Fibroblast of upper back skin (primary cell): ENCODE data around the gene APLF.
"Not testable (repeated sequence)": the region's sequence is repeated elsewhere in the genome, so short reads cannot be mapped to it uniquely, and the experiment has no call there.

Source experiments
- DNase-seq: peaks from one replicate; pipeline ENCODE4 v3.0.0-alpha.2; 2013

Gene APLF

GRCh38 chr2:68482296-68482820 lies 15.0 kb downstream of the APLF start:
- no peak for DNase-seq

- DNase-seq = no peak
Measured at GRCh38 chr2:68483011-68483410, 15.6 kb downstream of the APLF start.

GRCh38 chr2:68487773-68488355 lies 20.5 kb downstream of the APLF start:
- DNase-seq = peak; percentile 34

GRCh38 chr2:68488605-68489004 lies 21.2 kb downstream of the APLF start:
- DNase-seq = not testable (repeated sequence)

- no peak for DNase-seq
Measured at GRCh38 chr2:68489282-68489681, 21.9 kb downstream of the APLF start.

GRCh38 chr2:68491582-68491981 lies 24.2 kb downstream of the APLF start:
- DNase-seq = no peak

GRCh38 chr2:68499133-68499532 lies 31.7 kb downstream of the APLF start:
- no peak for DNase-seq

- DNase-seq = no peak
Measured at GRCh38 chr2:68500649-68501048, 33.3 kb downstream of the APLF start.

GRCh38 chr2:68501768-68502167 lies 34.4 kb downstream of the APLF start:
- DNase-seq = no peak

- no peak for DNase-seq
Measured at GRCh38 chr2:68505603-68506159, 38.3 kb downstream of the APLF start.

- no peak for DNase-seq
Measured at GRCh38 chr2:68506170-68506569, 38.8 kb downstream of the APLF start.

GRCh38 chr2:68512326-68512725 lies 44.9 kb downstream of the APLF start:
- DNase-seq = no peak

GRCh38 chr2:68512966-68513365 lies 45.6 kb downstream of the APLF start:
- no peak for DNase-seq

- DNase-seq = no peak
Measured at GRCh38 chr2:68514316-68514929, 47.0 kb downstream of the APLF start.

GRCh38 chr2:68516051-68516955 lies 48.9 kb downstream of the APLF start:
- DNase-seq = no peak

- DNase-seq = no peak
Measured at GRCh38 chr2:68519236-68519635, 51.9 kb downstream of the APLF start.

- DNase-seq = no peak
Measured at GRCh38 chr2:68521037-68521436, 53.7 kb downstream of the APLF start.

- DNase-seq = not testable (repeated sequence)
Measured at GRCh38 chr2:68526943-68527342, 59.6 kb downstream of the APLF start.

GRCh38 chr2:68527343-68528081 lies 60.1 kb downstream of the APLF start:
- not testable (repeated sequence) for DNase-seq

- DNase-seq = not testable (repeated sequence)
Measured at GRCh38 chr2:68529156-68529555, 61.8 kb downstream of the APLF start.

GRCh38 chr2:68529651-68530050 lies 62.3 kb downstream of the APLF start:
- DNase-seq = not testable (repeated sequence)

GRCh38 chr2:68536000-68536399 lies 68.6 kb downstream of the APLF start:
- no peak for DNase-seq

- DNase-seq = no peak
Measured at GRCh38 chr2:68537011-68537410, 69.6 kb downstream of the APLF start.
